Transverse colon (tissue), 4 donors: ENCODE measurements around the gene MACF1. TPM values are rescaled to one million over a fixed set of nuclear protein-coding genes. Genes with fewer than 3 reads are reported as not detected.

ENCODE experiments used
- DNase-seq: peaks from one replicate; pipeline ENCODE4 v3.0.0-alpha.2; 2019
- H3K27ac ChIP-seq, 4 donors: fragments of 200-600 bp; sonication (generic); 2 replicates each; pipeline ENCODE4 v1.5.1; 2016 to 2018; ENCODE audit warnings: inconsistent platforms in 4 of 4
- H3K27me3 ChIP-seq: fragments of 200-600 bp; sonication (generic); 2 replicates; pipeline ENCODE4 v1.5.1; 2017; ENCODE audit warnings: inconsistent platforms
- H3K36me3 ChIP-seq, 4 donors: fragments of 200-600 bp; sonication (generic); 2 replicates each; pipeline ENCODE4 v1.5.1; 2017 to 2019; ENCODE audit warnings: inconsistent platforms in 4 of 4
- H3K4me1 ChIP-seq, 4 donors: fragments of 200-600 bp; sonication (generic); 2 replicates each; pipeline ENCODE4 v1.5.1; 2017 to 2020; ENCODE audit warnings: inconsistent platforms in 4 of 4
- H3K4me3 ChIP-seq, 4 donors: fragments of 200-600 bp; sonication (generic); 1 replicate in 1 of 4; 2 replicates in 3 of 4; pipeline versions ENCODE4 v1.5.1 to v1.6.1; 2017 to 2019; ENCODE audit warnings: inconsistent platforms in 4 of 4
- H3K9me3 ChIP-seq, 2 donors: fragments of 200-600 bp; sonication (generic); 2 replicates each; pipeline ENCODE4 v1.5.1; 2017 to 2019; ENCODE audit warnings: inconsistent platforms in 2 of 2
- CTCF ChIP-seq, 5 experiments: fragments of 200-600 bp in 3 of 5; fragments of 450-650 bp in 2 of 5; sonication (generic) in 3 of 5; IDR thresholded peaks; 1 replicate in 2 of 5; 2 replicates in 3 of 5; pipeline ENCODE4 v1.5.1; 2016 to 2017; ENCODE audit warnings: antibody characterized with exemption in 5 of 5, inconsistent platforms in 3 of 5, mild to moderate bottlenecking in 2 of 5, moderate library complexity in 1 of 5
- EP300 ChIP-seq: sonication (generic); formaldehyde crosslinking; IDR thresholded peaks from one replicate; pipeline ENCODE4 v1.6.1; 2017; ENCODE audit warnings: antibody characterized with exemption, low read depth
- POLR2A ChIP-seq: fragments of 450-650 bp; IDR thresholded peaks from one replicate; pipeline ENCODE4 v1.6.1; 2016; ENCODE audit warnings: antibody characterized with exemption, mild to moderate bottlenecking, moderate library complexity
- POLR2AphosphoS5 ChIP-seq, 3 donors: sonication (generic); formaldehyde crosslinking; IDR thresholded peaks; one replicate each; pipeline ENCODE4 v1.6.1; 2016; ENCODE audit warnings: antibody characterized with exemption in 3 of 3
- WGBS, 2 donors: methylation state at CpG; one replicate each; pipeline ENCODE4 v1.1.5; 2018; ENCODE audit warnings: low coverage in 1 of 2; 5-methylcytosine and 5-hydroxymethylcytosine counted together
- in situ Hi-C, 4 donors: fragments of 200-750 bp; cut with MboI; loops; one replicate each; pipeline versions ENCODE4 v1.15.0 to v1.15.1; 2017; ENCODE audit warnings: low sequenced_read_pairs in 3 of 4, low pct_ligation_motif_present in 1 of 4, low pct_unique_long_range_greater_than_20kb in 1 of 4
- intact Hi-C: fragments of 100-400 bp; cut with DNase I; formaldehyde crosslinking; loops from one replicate; pipeline ENCODE4 v1.15.1; 2023; ENCODE audit warnings: low total_unique reads
- total RNA-seq, 4 donors: library from RNA; depleted of rRNA; stranded (reverse); fragments of >200 nt; gene quantifications; one replicate each; pipeline ENCODE4 v1.1.0, GENCODE V29; 2016

The MACF1 gene
- total RNA-seq, 4 donors from 2014 or later: 190 to 300 (median 254) TPM

- no peaks in the 10 kb centered on the region for H3K27me3 ChIP-seq
- no peaks in the 10 kb centered on the region for H3K9me3 ChIP-seq
- no peak for DNase-seq
- in situ Hi-C loops: loop anchor here in 2 of 4 donors (10.0 kb wide), 1 partner anchor 69 kb away; no protein-coding TSS in a partner anchor
- intact Hi-C loops: no loop called here
- no peaks in the 10 kb centered on the region for H3K36me3 ChIP-seq
- no peak overlapping the region for H3K4me3 ChIP-seq
- 34 to 36% methylated on average over 4 to 5 of the region's 5 CpGs for WGBS, 2 donors
- peak overlapping the region; percentile 75 to 86 (median 84) for H3K27ac ChIP-seq
- peaks cover 24 to 65% (median 47%) of the 10 kb centered on the region in 4 donors for H3K4me1 ChIP-seq
- TF ChIP-seq POLR2AphosphoS5 (IDR thresholded peaks at IDR 0.05): no peak
- no peak for TF ChIP-seq CTCF (IDR thresholded peaks at IDR 0.05)
- TF ChIP-seq POLR2A: no peak
- no peak for TF ChIP-seq EP300
Measured at GRCh38 chr1:39195166-39196111, 9.1 kb upstream of the MACF1 start.

GRCh38 chr1:39196244-39197215 lies 8.0 kb upstream of the MACF1 start:
- intact Hi-C loops (no loop called here), in situ Hi-C loops (loop anchor here in 2 of 4 donors (10.0 kb wide), 1 partner anchor 68 kb away; no protein-coding TSS in a partner anchor)
- Histone ChIP-seq H3K9me3 (no peaks in the 10 kb centered on the region), H3K27me3 (no peaks in the 10 kb centered on the region), H3K4me1 (peaks cover 24 to 60% (median 47%) of the 10 kb centered on the region in 4 donors), H3K27ac (peak overlapping the region; percentile 75 to 86 (median 84)), H3K4me3 (no peak overlapping the region), H3K36me3 (no peaks in the 10 kb centered on the region)
- TF ChIP-seq EP300 (no peak), POLR2A (no peak), CTCF (IDR thresholded peaks at IDR 0.05) (no peak), POLR2AphosphoS5 (IDR thresholded peaks at IDR 0.05) (no peak)
- peak; percentile 26 for DNase-seq
- 60 to 65% methylated on average over 6 of the region's 6 CpGs for WGBS, 2 donors

GRCh38 chr1:39199593-39199992 lies 4.9 kb upstream of the MACF1 start:
- H3K27me3 ChIP-seq: no peaks in the 10 kb centered on the region
- H3K9me3 ChIP-seq: no peaks in the 10 kb centered on the region
- in situ Hi-C loops: loop anchor here in 2 of 4 donors (10.0 kb wide), 1 partner anchor 65 kb away; no protein-coding TSS in a partner anchor
- H3K36me3 ChIP-seq: no peaks in the 10 kb centered on the region
- 75 to 91% methylated on average over 1 of the region's 1 CpG for WGBS, 2 donors
- H3K4me1 ChIP-seq: peaks cover 23 to 46% (median 37%) of the 10 kb centered on the region in 4 donors
- peak overlapping the region in 1 of 4 donors; percentile 39 for H3K27ac ChIP-seq
- TF ChIP-seq POLR2A (no peak), EP300 (no peak), CTCF (IDR thresholded peaks at IDR 0.05) (no peak), POLR2AphosphoS5 (IDR thresholded peaks at IDR 0.05) (no peak)
- no peak for DNase-seq
- intact Hi-C loops: no loop called here
- H3K4me3 ChIP-seq: no peak overlapping the region
